Left lung (tissue), 10 donors: ENCODE measurements around the gene GAB3. TPM values are rescaled to one million over a fixed set of nuclear protein-coding genes. Genes with fewer than 3 reads are reported as not detected.

Experiments
- ATAC-seq: fragments of 200-7000 bp; cut with Tn5 transposase; one replicate; pipeline ENCODE4 v1.9.1; 2020; ENCODE audit warnings: moderate library complexity
- DNase-seq, 4 donors: peaks; one replicate each; pipeline ENCODE4 v3.0.0-alpha.2; 2013 to 2020
- H3K27ac ChIP-seq, 2 donors: fragments of 200-600 bp; sonication (generic) in 1 of 2; one replicate each; pipeline versions ENCODE4 v1.5.0 to v1.8.0; 2020 to 2021
- H3K27me3 ChIP-seq, 2 donors: fragments of 200-600 bp; sonication (generic) in 1 of 2; one replicate each; pipeline versions ENCODE4 v1.5.0 to v1.8.0; 2020 to 2021
- H3K36me3 ChIP-seq, 2 donors: fragments of 200-600 bp; sonication (generic) in 1 of 2; one replicate each; pipeline versions ENCODE4 v1.5.0 to v1.8.0; 2020 to 2021
- H3K4me1 ChIP-seq, 2 donors: fragments of 200-600 bp; one replicate each; pipeline ENCODE4 v1.8.0; 2021
- H3K4me3 ChIP-seq, 2 donors: fragments of 200-600 bp; sonication (generic) in 1 of 2; one replicate each; pipeline versions ENCODE4 v1.5.0 to v1.8.0; 2020 to 2021; ENCODE audit warnings: mild to moderate bottlenecking in 1 of 2
- H3K9me3 ChIP-seq, 2 donors: fragments of 200-600 bp; sonication (generic) in 1 of 2; one replicate each; pipeline versions ENCODE4 v1.5.0 to v1.8.0; 2020 to 2021
- CTCF ChIP-seq, 2 donors: fragments of 200-600 bp; sonication (generic) in 1 of 2; IDR thresholded peaks; one replicate each; pipeline versions ENCODE4 v1.5.0 to v1.8.0; 2021; ENCODE audit warnings: antibody characterized with exemption in 2 of 2
- intact Hi-C, 2 donors: fragments of 100-400 bp; cut with DNase I; formaldehyde crosslinking; loops; one replicate each; pipeline versions ENCODE4 v1.11.2 to v1.14.2; 2022
- polyA plus RNA-seq, 6 donors: library from polyadenylated mRNA; unstranded; fragments of 120-200 nt; gene quantifications; one replicate each; pipeline ENCODE4 v1.2.1, GENCODE V29; 2013; ENCODE audit not compliant: insufficient read length in 6 of 6
- total RNA-seq, 2 donors: library from RNA; stranded (reverse); fragmentation: NEBNext Ultra II Directional; extraction: Animal tissue kit (Norgen Biotek cat#: 25700); gene quantifications; one replicate each; pipeline ENCODE4 v1.2.1, GENCODE V29; 2021
- donor health status: DM: no; HTN: yes; CAD: no.
- donor health status: DM: no; HTN: no; CAD: no.

GAB3 gene
- total and polyA plus RNA-seq, 8 donors, result 6.6 to 15.0 (median 7.8) TPM

- peaks cover 27 to 95% of the 10 kb centered on the region in 2 donors for H3K4me1 ChIP-seq
- peak overlapping the region; percentile 28 to 89 for H3K27ac ChIP-seq
These were observed 23.0 kb downstream of the GAB3 start for GRCh38 chrX:154727871-154728270.

DNA sequence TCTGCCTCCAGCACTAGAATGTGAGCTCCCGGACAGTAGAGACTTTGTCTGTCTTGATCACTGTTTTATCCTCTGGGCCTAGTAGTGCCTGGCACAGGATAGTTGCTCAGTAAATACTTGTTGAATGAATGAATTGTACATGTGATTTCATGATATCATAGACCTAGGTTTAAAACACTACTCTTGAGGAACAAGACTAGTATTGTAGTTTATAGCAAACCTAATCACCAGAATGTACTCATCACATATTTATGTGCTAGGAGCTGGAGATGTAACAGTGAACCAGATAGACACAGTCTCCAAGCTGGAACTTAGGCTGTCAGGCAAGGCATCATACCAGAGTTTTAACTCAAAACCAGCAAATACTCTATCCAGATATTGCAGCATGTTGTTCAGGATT, 23.5 kb downstream of the GAB3 start:
- peak overlapping the region; percentile 28 to 89 for H3K27ac ChIP-seq
- DNase-seq (no peak), ATAC-seq (no peak)
- H3K4me3 ChIP-seq, result no peak overlapping the region
- H3K9me3 ChIP-seq, result no peaks in the 10 kb centered on the region
- no peaks in the 10 kb centered on the region for H3K27me3 ChIP-seq
- intact Hi-C loops, result no loop called here
- peaks cover 24 to 91% of the 10 kb centered on the region in 2 donors for H3K4me1 ChIP-seq
- no peak for TF ChIP-seq CTCF (IDR thresholded peaks at IDR 0.05)
- no peaks in the 10 kb centered on the region for H3K36me3 ChIP-seq

More at GRCh38 chrX:154727871-154728270, 23.0 kb downstream of the GAB3 start:
- Histone ChIP-seq H3K9me3 (no peaks in the 10 kb centered on the region), H3K4me3 (no peak overlapping the region), H3K27me3 (no peaks in the 10 kb centered on the region), H3K36me3 (no peaks in the 10 kb centered on the region)
- ATAC-seq, result peak; percentile 26
- peak in 2 of 4 donors; percentile 51 to 65 for DNase-seq
- TF ChIP-seq CTCF (IDR thresholded peaks at IDR 0.05), result no peak
- intact Hi-C loops, result no loop called here

- no peak for ATAC-seq
- intact Hi-C loops, result no loop called here
- no peaks in the 10 kb centered on the region for H3K36me3 ChIP-seq
- no peaks in the 10 kb centered on the region for H3K27me3 ChIP-seq
- no peaks in the 10 kb centered on the region for H3K9me3 ChIP-seq
- peaks cover 17 to 70% of the 10 kb centered on the region in 2 donors for H3K4me1 ChIP-seq
- no peak for TF ChIP-seq CTCF (IDR thresholded peaks at IDR 0.05)
- no peak overlapping the region for H3K4me3 ChIP-seq
- H3K27ac ChIP-seq, result peak overlapping the region in 1 of 2 donors; percentile 72
- DNase-seq, result no peak
These were observed 25.7 kb downstream of the GAB3 start for GRCh38 chrX:154724993-154725756.

DNA sequence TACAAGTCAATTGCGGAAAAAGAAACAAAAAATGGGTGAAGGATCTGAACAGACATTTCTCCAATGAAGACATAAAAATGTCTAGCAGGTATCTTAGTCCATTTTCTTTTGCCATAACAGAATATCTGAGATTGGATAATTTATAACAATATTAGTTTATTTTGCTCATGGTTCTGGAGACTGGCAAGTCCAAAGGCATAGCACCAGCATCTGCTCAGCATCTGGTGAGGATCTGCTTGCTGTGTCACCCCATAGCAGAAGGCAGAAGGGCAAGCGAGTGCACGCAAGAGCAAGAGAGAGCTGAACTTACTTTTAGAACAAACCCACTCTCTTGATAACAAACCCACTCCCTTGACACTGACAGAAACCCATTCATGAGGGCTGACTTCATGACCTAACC, 29.7 kb downstream of the GAB3 start:
- H3K9me3 ChIP-seq, result no peaks in the 10 kb centered on the region
- intact Hi-C loops, result no loop called here
- H3K36me3 ChIP-seq, result no peaks in the 10 kb centered on the region
- DNase-seq (no peak), ATAC-seq (no peak)
- no peak overlapping the region for H3K4me3 ChIP-seq
- peaks cover 0 to 61% of the 10 kb centered on the region in 2 donors for H3K4me1 ChIP-seq
- TF ChIP-seq CTCF (IDR thresholded peaks at IDR 0.05), result no peak
- no peaks in the 10 kb centered on the region for H3K27me3 ChIP-seq
- no peak overlapping the region for H3K27ac ChIP-seq

- Histone ChIP-seq H3K36me3 (no peaks in the 10 kb centered on the region), H3K27ac (peak overlapping the region in 1 of 2 donors; percentile 92), H3K4me3 (no peak overlapping the region), H3K27me3 (no peaks in the 10 kb centered on the region), H3K4me1 (peaks cover 0 to 50% of the 10 kb centered on the region in 2 donors), H3K9me3 (no peaks in the 10 kb centered on the region)
- intact Hi-C loops, result no loop called here
- ATAC-seq (no peak), DNase-seq (no peak)
- TF ChIP-seq CTCF (IDR thresholded peaks at IDR 0.05), result no peak
These were observed 30.8 kb downstream of the GAB3 start for GRCh38 chrX:154720067-154720466.
